ENCODE measurements around the gene SERPINI1. TPM values are rescaled to one million over a fixed set of nuclear protein-coding genes. Genes with fewer than 3 reads are reported as not detected.

SERPINI1 gene
- total and polyA plus RNA-seq, 2 of the 8 experiments (the other 6 are each of a cell fraction or from before 2014, with no cell fraction given) = 5.3 to 9.9 TPM

GRCh38 chr3:167835359-167835758 is 99.8 kb downstream of the SERPINI1 start:
- Histone ChIP-seq H2AFZ (ENCODE audit: low read length) (no peak overlapping the region), H3K4me2 (ENCODE audit: insufficient read depth in 1 of 2, low read depth in 2 of 2, low read length in 2 of 2) (no peak overlapping the region), H3K23me2 (ENCODE audit: low read depth, low read length) (no peaks in the 10 kb centered on the region), H3K4me3 (ENCODE audit: extremely low read depth in 1 of 4, insufficient read depth in 2 of 4, low read depth in 3 of 4, low read length in 4 of 4) (no peak overlapping the region), H3K4me1 (replicated peaks in 1 of 4; ENCODE audit: control insufficient read depth in 3 of 4, insufficient read depth in 4 of 4, low read length in 3 of 4) (no peaks in the 10 kb centered on the region), H3K23ac (ENCODE audit: insufficient read length) (no peak overlapping the region), H3K36me3 (ENCODE audit: control insufficient read depth in 2 of 4, insufficient read depth in 4 of 4, low read length in 3 of 4) (no peaks in the 10 kb centered on the region), H3K4ac (replicated peaks; ENCODE audit: insufficient read length, low read depth, low read length) (no peak overlapping the region), H3K79me1 (ENCODE audit: low read depth, low read length) (no peaks in the 10 kb centered on the region), H2BK5ac (ENCODE audit: low read depth, low read length) (no peak overlapping the region), H4K91ac (replicated peaks; ENCODE audit: insufficient read length, low read length) (no peak overlapping the region), H4K20me1 (replicated peaks in 1 of 2; ENCODE audit: control insufficient read depth in 1 of 2, insufficient read depth in 2 of 2, low read length in 2 of 2) (no peaks in the 10 kb centered on the region), H3K56ac (replicated peaks; ENCODE audit: insufficient read length, low read depth, low read length) (no peak overlapping the region), H3K9me3 (ENCODE audit: insufficient read depth in 2 of 2, low read depth in 1 of 2, low read length in 1 of 2) (no peaks in the 10 kb centered on the region), H2BK15ac (ENCODE audit: low read length) (no peak overlapping the region), H2AK5ac (ENCODE audit: low read depth, low read length) (no peak overlapping the region), H3K27ac (ENCODE audit: low read depth, low read length) (no peak overlapping the region), H2BK12ac (ENCODE audit: low read depth, low read length) (no peak overlapping the region), H2BK20ac (ENCODE audit: low read length) (no peak overlapping the region), H3K9ac (replicated peaks in 1 of 4; ENCODE audit: extremely low read depth in 1 of 4, low read depth in 3 of 4, low read length in 3 of 4) (no peak overlapping the region), H3K18ac (ENCODE audit: extremely low read depth, low read length) (no peak overlapping the region), H3K27me3 (replicated peaks in 1 of 4; ENCODE audit: control insufficient read depth in 3 of 4, extremely low read depth in 1 of 4, insufficient read depth in 3 of 4, low read length in 3 of 4) (peaks cover 0 to 1% (median 0%) of the 10 kb centered on the region in 4 experiments; a peak in 1 of 7 replicates), H4K8ac (ENCODE audit: extremely low read depth, insufficient read depth, low read length) (no peak overlapping the region), H3K79me2 (ENCODE audit: control insufficient read depth in 1 of 2, insufficient read depth in 2 of 2, low read length in 2 of 2) (no peaks in the 10 kb centered on the region), H4K5ac (ENCODE audit: insufficient read length, low read depth, low read length) (no peak overlapping the region), H2BK120ac (replicated peaks; ENCODE audit: low read depth, low read length) (no peak overlapping the region), H3K14ac (ENCODE audit: insufficient read length) (no peak overlapping the region)
- DNase-seq (ENCODE audit: low read depth in 1 of 2, low spot score in 2 of 2) (no peak), FAIRE-seq (no peak)
- WGBS, 2 experiments (ENCODE audit: extremely low coverage in 1 of 2, insufficient coverage in 1 of 2, insufficient read length in 1 of 2, insufficient replicate concordance in 2 of 2, low coverage in 1 of 2, low lambda C conversion rate in 2 of 2, missing lambda C conversion rate in 1 of 2) = 89% methylated on average over 5 of the region's 5 CpGs; no CpG with 5 or more reads in 1 of the 2 experiments
- ChIA-PET POLR2A (ENCODE audit: partially characterized antibody) (no interaction called here), CTCF (ENCODE audit: partially characterized antibody) (no interaction called here)
- TF ChIP-seq MAFK (IDR thresholded peaks at IDR 0.05; ENCODE audit: low read depth, low read length) (peak; percentile 32; the same call in 1 of the 2 replicates), SP4 (IDR thresholded peaks at IDR 0.05; ENCODE audit: low read length) (no peak)

Data from H1 (cell line).